ENCODE measurements around the gene TSHZ1. TPM values are rescaled to one million over a fixed set of nuclear protein-coding genes. Genes with fewer than 3 reads are reported as not detected.

Gene TSHZ1
- total and polyA plus RNA-seq, 2 experiments from 2014 or later, result 0.23 to 0.38 TPM

- H2AFZ ChIP-seq, result no peak overlapping the region
- H3K27ac ChIP-seq (ENCODE audit: low read depth), result no peak overlapping the region
These were observed 67.0 kb downstream of the TSHZ1 start for GRCh38 chr18:75277610-75277928.

More at GRCh38 chr18:75277610-75277928, 67.0 kb downstream of the TSHZ1 start:
- Histone ChIP-seq H3F3A (replicated peaks; ENCODE audit: low read depth) (no peaks in the 10 kb centered on the region), H3K4me2 (no peak overlapping the region), H3K9me2 (ENCODE audit: insufficient read depth) (no peaks in the 10 kb centered on the region), H3K27me3 (ENCODE audit: insufficient read depth) (no peaks in the 10 kb centered on the region), H3K36me3 (ENCODE audit: insufficient read depth) (no peaks in the 10 kb centered on the region), H4K20me1 (replicated peaks; ENCODE audit: insufficient read depth) (no peaks in the 10 kb centered on the region), H3K79me2 (replicated peaks; ENCODE audit: insufficient read depth) (no peaks in the 10 kb centered on the region), H3K4me1 (ENCODE audit: insufficient read depth) (0 out of 2 replicates have a peak, but pooled peaks cover under 1% of the 10 kb centered on the region), H3K4me3 (no peak overlapping the region)
- ATAC-seq, result no peak
- no peak overlapping the region for H3K27ac Mint-ChIP-seq
- peaks cover 11% of the 10 kb centered on the region for H3K4me1 Mint-ChIP-seq
- no peak for DNase-seq (ENCODE audit: low spot score)
- H3K9me3 Mint-ChIP-seq, result no peaks in the 10 kb centered on the region
- H3K27me3 Mint-ChIP-seq (ENCODE audit: insufficient read depth, low read depth, poor library complexity), result peaks cover 11% of the 10 kb centered on the region
- H3K4me3 Mint-ChIP-seq, result no peak overlapping the region
- no peaks in the 10 kb centered on the region for H3K36me3 Mint-ChIP-seq (ENCODE audit: low read depth)
- no peak for TF ChIP-seq NANOG (IDR thresholded peaks at IDR 0.05; ENCODE audit: borderline replicate concordance)
- TF ChIP-seq JUNB (IDR thresholded peaks at IDR 0.05; ENCODE audit: unreplicated experiment), result no peak
- no peak for TF ChIP-seq ZNF462 (CRISPR knock-in tag; IDR thresholded peaks at IDR 0.05)
- TF ChIP-seq ZNF114 (CRISPR knock-in tag; IDR thresholded peaks at IDR 0.05), result no peak
- no peak for TF ChIP-seq CTCF (conservative IDR thresholded peaks at IDR 0.05; ENCODE audit: low read depth in 2 of 2)
- no peak for TF ChIP-seq CREB1 (CRISPR knock-in tag; IDR thresholded peaks at IDR 0.05; ENCODE audit: low read depth)
- no peak for TF ChIP-seq ETS1 (IDR thresholded peaks at IDR 0.05)
- TF ChIP-seq ZNF331 (CRISPR knock-in tag; IDR thresholded peaks at IDR 0.05; ENCODE audit: low read depth), result no peak
- no peak for TF ChIP-seq EZH2phosphoT487 (IDR thresholded peaks at IDR 0.05; ENCODE audit: unreplicated experiment)
- TF ChIP-seq POLR2AphosphoS5 (IDR thresholded peaks at IDR 0.05; ENCODE audit: low read depth), result no peak
- TF ChIP-seq REST (IDR thresholded peaks at IDR 0.05; ENCODE audit: unreplicated experiment), result no peak
- TF ChIP-seq STAT1 (IDR thresholded peaks at IDR 0.05; ENCODE audit: unreplicated experiment), result no peak
- TF ChIP-seq EZH2 (IDR thresholded peaks at IDR 0.05; ENCODE audit: low read depth, unreplicated experiment), result no peak

Measured in GM23338 (cell line).